ENCODE measurements around the gene OBI1. TPM values are rescaled to one million over a fixed set of nuclear protein-coding genes. Genes with fewer than 3 reads are reported as not detected.

The OBI1 gene
- total and polyA plus RNA-seq, 9 of the 15 experiments (the other 6 are each of a cell fraction or from before 2014, with no cell fraction given), result 8.7 to 18.4 (median 14.2) TPM

- ChIA-PET CTCF (ENCODE audit: low intra/inter-chr PET ratio) (no interaction called here), POLR2A (interaction anchor here (0.6 to 1.0 kb wide), 3 partner anchors 14 to 720 kb away, joined by 3 to 5 read pairs (median 3); no protein-coding TSS in a partner anchor)
- no peak for DNase-seq (ENCODE audit: extremely low read depth in 1 of 4, low spot score in 3 of 4)
- Histone ChIP-seq H3K9ac (ENCODE audit: insufficient read depth in 1 of 2, low read depth in 2 of 2, low read length in 2 of 2) (no peak overlapping the region), H3K4me1 (replicated peaks in 1 of 2; ENCODE audit: control insufficient read depth in 2 of 2, insufficient read depth in 2 of 2, low read length in 2 of 2) (peaks cover 7 to 18% of the 10 kb centered on the region in 2 experiments; a peak in 3 of 5 replicates), H3K36me3 (ENCODE audit: control insufficient read depth, insufficient read depth, low read length) (no peaks in the 10 kb centered on the region), H3K79me2 (ENCODE audit: control insufficient read depth, insufficient read depth, low read length) (no peaks in the 10 kb centered on the region), H3K4me3 (no peak overlapping the region), H3K9me3 (replicated peaks; ENCODE audit: control insufficient read depth, insufficient read depth, low read depth, low read length) (no peaks in the 10 kb centered on the region), H3K27ac (ENCODE audit: extremely low read depth, low read depth, low read length) (no peak overlapping the region), H3K4me2 (ENCODE audit: insufficient read depth, low read length) (no peak overlapping the region), H3K9me1 (ENCODE audit: control insufficient read depth, insufficient read depth, low read length) (no peaks in the 10 kb centered on the region), H3K27me3 (ENCODE audit: control insufficient read depth in 2 of 2, insufficient read depth in 2 of 2, low read length in 2 of 2) (no peaks in the 10 kb centered on the region), H4K20me1 (replicated peaks; ENCODE audit: control insufficient read depth, insufficient read depth, low read length) (no peaks in the 10 kb centered on the region), H2AFZ (ENCODE audit: low read depth, low read length) (no peak overlapping the region)
- intact Hi-C loops (cut with micrococcal nuclease), result no loop called here
- in situ Hi-C loops (cut with MboI), result no loop called here
- 43% methylated on average over 10 of the region's 30 CpGs for WGBS (ENCODE audit: insufficient coverage, low coverage, missing lambda C conversion rate)
- no peak for FAIRE-seq
- ATAC-seq, result no peak
- no TSS peak for BruUV-seq (replicated peaks)
- TF ChIP-seq THRA (IDR thresholded peaks at IDR 0.05) (no peak), ZBTB33 (CRISPR knock-in tag; IDR thresholded peaks at IDR 0.05) (no peak), THAP12 (CRISPR knock-in tag; IDR thresholded peaks at IDR 0.05) (no peak), PHTF2 (CRISPR knock-in tag; IDR thresholded peaks at IDR 0.05) (no peak), ZNF354B (CRISPR knock-in tag; IDR thresholded peaks at IDR 0.05) (no peak), U2AF2 (optimal IDR thresholded peaks at IDR 0.05; ENCODE audit: low read depth, low read length) (no peak), NR2C2 (CRISPR knock-in tag; IDR thresholded peaks at IDR 0.05) (no peak), NR2C2 (tag; IDR thresholded peaks at IDR 0.05) (no peak), HEY1 (CRISPR knock-in tag; IDR thresholded peaks at IDR 0.05; ENCODE audit: borderline replicate concordance) (no peak), PATZ1 (CRISPR knock-in tag; IDR thresholded peaks at IDR 0.05; ENCODE audit: borderline replicate concordance) (no peak)
Measured at GRCh38 chr13:78606471-78607408, 52.2 kb downstream of the OBI1 start.

Data from K562 (cell line).